ENCODE results near the gene ENTPD1.
"Not testable (repeated sequence)": the region's sequence is repeated elsewhere in the genome, so short reads cannot be mapped to it uniquely, and the experiment has no call there.

ENTPD1 gene

DNA sequence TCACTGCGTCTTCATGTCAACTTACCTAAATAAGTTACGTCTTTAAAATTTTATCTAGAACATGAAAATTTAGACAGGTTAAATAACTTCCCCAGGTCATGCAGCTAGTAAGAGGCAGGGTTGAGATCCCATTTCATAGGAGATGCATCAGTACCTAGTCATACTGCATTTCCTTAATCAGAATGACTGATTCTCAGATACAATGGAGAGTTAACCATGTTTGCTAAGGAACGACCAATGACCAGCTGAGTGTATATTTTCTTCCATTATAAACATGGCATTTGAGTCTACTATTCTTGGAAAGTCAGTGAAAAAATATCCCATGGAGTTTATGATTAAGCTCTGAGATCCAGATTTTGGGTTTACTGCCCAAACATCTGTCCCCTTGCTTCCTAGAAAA is 39.6 kb downstream of the ENTPD1 start:
- no peak for DNase-seq (ENCODE audit: low read depth)

DNA sequence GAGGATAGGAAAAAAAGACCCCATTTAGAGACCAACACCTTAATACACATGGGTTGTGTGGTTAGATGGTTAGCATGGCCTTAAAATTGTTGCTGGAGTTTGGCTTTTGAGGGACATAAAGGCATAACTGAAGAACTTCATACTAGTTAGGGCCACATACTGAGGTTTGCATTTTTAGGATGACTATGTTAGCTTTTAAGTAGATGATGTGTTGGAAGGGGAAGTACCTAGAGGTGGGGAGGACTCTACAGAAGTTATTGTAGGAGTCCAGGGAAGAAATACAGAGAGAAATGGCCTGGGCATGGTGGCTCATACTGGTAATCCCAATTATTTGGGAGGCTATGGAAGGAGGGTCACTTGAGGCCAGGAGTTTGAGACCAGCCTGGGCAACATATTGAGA is 40.5 kb downstream of the ENTPD1 start:
- DNase-seq (ENCODE audit: low read depth), result no peak

- DNase-seq (ENCODE audit: low read depth), result no peak
Observed at GRCh38 chr10:95798096-95798855, 42.3 kb downstream of the ENTPD1 start.

DNA sequence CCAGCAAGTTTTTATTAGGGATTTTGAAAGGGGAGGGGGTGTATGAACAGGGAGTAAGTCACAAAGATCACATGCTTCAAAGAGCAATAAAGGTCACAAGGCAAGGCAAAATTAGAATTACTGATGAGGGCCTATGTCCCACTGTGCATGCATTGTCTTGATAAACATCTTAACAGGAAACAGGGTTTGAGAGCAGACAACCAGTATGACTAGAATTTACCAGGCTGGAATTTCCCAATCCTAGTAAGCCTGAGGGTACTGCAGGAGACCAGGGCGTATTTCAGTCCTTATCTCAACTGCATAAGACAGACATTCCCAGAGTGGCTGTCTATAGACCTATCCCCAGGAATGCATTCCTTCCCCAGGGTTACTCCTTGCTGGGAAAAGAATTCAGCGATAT is 44.3 kb downstream of the ENTPD1 start:
- not testable (repeated sequence) for DNase-seq (ENCODE audit: low read depth)

GRCh38 chr10:95806687-95807380 is 50.9 kb downstream of the ENTPD1 start:
- not testable (repeated sequence) for DNase-seq (ENCODE audit: low read depth)

GRCh38 chr10:95808705-95809308 is 52.8 kb downstream of the ENTPD1 start:
- not testable (repeated sequence) for DNase-seq (ENCODE audit: low read depth)

- DNase-seq (ENCODE audit: low read depth), result no peak
Observed at GRCh38 chr10:95809370-95810197, 53.6 kb downstream of the ENTPD1 start.

DNA sequence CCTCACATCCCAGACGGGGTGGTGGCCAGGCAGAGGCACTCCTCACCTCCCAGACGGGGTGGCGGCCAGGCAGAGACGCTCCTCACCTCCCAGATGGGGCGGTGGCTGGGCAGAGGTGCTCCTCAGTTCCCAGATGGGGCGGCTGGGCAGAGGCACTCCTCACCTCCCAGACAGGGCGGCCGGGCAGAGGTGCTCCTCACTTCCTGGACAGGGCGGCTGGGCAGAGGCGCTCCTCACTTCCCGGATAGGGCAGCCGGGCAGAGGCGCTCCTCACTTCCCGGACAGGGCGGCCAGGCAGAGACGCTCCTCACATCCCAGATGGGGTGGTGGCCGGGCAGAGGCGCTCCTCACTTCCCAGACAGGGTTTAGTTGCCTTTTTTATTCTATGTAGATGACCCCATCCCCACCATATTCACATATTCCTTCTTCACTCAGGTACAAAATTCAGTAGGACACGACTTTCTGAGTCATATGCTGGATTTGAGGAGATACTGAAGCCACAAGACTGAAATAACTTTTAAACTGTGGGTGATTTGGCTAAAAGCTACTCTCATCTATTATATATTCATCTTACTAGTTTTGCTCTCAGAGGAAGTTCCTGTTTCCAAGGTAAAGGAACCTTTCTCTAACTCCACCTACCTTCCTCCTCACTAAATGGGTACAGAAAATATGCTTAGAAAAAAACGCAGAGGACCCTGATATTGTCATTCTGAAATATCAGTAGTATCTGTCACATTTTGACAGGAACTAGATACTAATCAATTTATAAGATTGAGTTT is 54.4 kb downstream of the ENTPD1 start:
- DNase-seq (ENCODE audit: low read depth), result no peak

- DNase-seq (ENCODE audit: low read depth), result no peak
Observed at GRCh38 chr10:95813054-95813685, 57.2 kb downstream of the ENTPD1 start.

DNA sequence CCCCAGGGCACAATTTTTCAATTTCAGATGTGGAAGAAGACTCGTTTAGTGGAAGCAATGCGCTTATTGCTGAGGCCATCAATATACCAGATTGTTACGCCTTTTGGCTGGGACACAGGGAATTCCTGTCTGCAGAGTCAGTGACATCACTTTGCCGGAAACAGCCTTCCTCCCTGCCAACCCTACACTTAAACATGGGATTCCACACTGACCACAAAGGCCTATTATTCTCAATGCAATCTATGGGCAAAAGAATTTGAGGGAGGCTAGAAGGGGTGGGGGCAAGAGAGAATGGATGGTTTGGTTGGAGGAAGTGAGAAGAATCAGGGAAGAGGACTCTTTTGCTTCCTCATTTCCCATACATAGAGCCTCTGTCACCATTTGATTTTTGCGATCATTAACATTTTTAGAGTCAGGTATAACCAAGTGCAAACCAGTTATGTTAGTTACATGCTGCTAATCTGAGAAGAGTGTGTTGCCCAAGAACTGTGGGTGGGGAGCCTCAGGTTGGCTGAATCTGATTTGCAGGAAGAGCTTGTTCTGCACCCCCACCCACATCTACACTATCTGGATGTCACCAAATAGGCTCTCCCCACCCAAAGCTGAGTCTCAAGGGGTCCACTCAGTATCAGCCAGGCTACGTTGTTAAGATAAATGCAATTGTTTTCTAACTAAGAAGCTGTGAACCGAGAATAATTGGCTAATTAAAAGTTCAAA is 58.2 kb downstream of the ENTPD1 start:
- DNase-seq (ENCODE audit: low read depth), result no peak

DNA sequence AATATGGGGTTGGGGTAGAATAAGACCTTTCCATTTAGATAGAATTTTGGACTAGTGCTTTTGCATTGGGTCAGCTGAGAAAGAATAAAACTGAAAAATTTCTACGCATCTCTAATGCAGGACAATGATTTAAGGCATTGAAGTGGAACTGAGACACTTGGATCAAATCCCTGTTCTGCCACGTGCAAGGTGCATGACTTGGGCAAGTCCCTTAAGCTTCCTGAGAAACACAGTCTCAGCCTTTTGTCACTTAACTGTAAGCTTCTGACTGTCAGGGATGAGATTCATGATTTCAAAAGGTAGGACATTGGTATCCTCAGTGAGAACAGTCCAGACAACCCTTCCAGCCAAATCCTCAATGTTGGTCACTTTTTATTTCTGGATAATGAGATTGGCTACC is 59.2 kb downstream of the ENTPD1 start:
- no peak for DNase-seq (ENCODE audit: low read depth)

- DNase-seq (ENCODE audit: low read depth), result no peak
Observed at GRCh38 chr10:95815701-95816240, 59.8 kb downstream of the ENTPD1 start.

- no peak for DNase-seq (ENCODE audit: low read depth)
Observed at GRCh38 chr10:95818010-95818409, 62.0 kb downstream of the ENTPD1 start.

- DNase-seq (ENCODE audit: low read depth), result no peak
Observed at GRCh38 chr10:95818668-95819067, 62.7 kb downstream of the ENTPD1 start.

GRCh38 chr10:95819620-95820329 is 63.8 kb downstream of the ENTPD1 start:
- no peak for DNase-seq (ENCODE audit: low read depth)

DNA sequence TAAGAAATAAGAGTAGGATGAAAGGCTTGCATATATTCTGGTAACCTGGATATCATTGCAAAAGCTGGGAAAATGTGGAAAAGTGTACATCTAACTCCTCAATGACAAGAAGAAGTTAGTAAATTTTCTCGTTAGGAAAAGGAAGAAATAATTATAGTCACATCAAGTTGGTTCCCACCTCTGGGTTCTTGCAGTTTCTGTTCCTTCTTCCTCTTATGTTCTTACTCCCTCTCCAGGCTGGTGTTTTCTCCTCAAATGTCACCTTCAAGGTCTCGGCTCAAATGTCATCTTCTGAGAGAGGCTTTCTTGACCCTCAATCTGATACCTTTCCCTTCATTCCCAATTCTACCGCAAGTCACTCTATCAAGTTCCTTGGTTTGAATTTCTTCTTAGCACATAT is 64.4 kb downstream of the ENTPD1 start:
- DNase-seq (ENCODE audit: low read depth), result no peak

GRCh38 chr10:95821720-95822119 is 65.8 kb downstream of the ENTPD1 start:
- no peak for DNase-seq (ENCODE audit: low read depth)

DNA sequence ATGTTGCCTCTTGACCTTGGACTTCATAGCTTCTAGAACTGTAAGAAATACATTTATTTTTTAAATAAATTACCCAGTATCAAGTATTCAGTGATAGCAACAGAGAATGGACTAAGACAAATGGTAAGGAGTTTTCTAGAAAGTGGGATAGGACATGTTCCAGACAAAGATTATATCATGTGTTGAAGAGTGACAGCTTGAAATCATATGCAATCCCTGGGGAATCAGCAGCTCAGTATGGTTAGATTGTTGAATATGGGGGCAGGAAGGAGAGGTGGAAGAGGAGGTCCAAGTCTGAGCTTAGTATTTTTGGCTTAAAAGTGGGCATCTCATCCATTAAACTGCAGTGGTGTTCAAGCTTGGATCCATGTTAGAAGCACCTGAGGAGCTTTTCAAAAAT is 74.1 kb downstream of the ENTPD1 start:
- DNase-seq (ENCODE audit: low read depth), result no peak

DNA sequence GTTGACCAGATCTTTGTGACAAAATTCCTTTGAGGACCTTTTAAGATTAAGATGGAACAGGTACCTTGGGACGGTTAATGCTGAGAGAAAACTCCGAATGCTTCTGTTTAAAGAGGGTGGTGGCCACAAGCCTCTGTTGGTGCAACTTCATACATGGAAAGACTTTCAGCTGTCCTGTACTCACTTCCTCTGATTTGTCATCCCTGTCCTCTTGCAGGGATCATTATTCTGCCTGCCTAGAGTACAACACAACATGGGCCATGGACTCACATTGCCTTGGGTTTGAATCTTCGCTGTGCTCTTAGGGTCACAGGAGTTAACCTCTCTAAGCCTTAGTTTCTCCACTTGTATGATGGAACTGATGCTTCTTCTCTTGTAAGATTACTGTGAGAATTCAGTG is 75.1 kb downstream of the ENTPD1 start:
- DNase-seq (ENCODE audit: low read depth), result no peak
